ENCODE data around the gene TPBG. TPM values are rescaled to one million over a fixed set of nuclear protein-coding genes. Genes with fewer than 3 reads are reported as not detected.

TPBG gene
- total and polyA plus RNA-seq, 2 of the 4 experiments (the other 2 are of a cell fraction) = 19.7 to 71.7 TPM

GRCh38 chr6:82415820-82416219, 52.2 kb downstream of the TPBG start:
- ATAC-seq (ENCODE audit: low read depth) (no peak), DNase-seq (no peak)
- Histone ChIP-seq H3K23ac (ENCODE audit: low read depth, low read length) (no peak overlapping the region), H3K4ac (ENCODE audit: low read depth, low read length) (no peak overlapping the region), H2BK5ac (ENCODE audit: low read depth, low read length, poor library complexity, severe bottlenecking) (no peak overlapping the region), H3K27ac (ENCODE audit: insufficient read depth, low read length) (no peak overlapping the region), H2AK5ac (ENCODE audit: low read depth, low read length) (no peak overlapping the region), H3K14ac (replicated peaks; ENCODE audit: low read depth, low read length) (no peak overlapping the region), H3K36me3 (ENCODE audit: control insufficient read depth, insufficient read depth, low read length) (no peaks in the 10 kb centered on the region), H3K4me3 (ENCODE audit: insufficient read depth, low read depth, low read length) (no peak overlapping the region), H4K5ac (ENCODE audit: low read depth, low read length) (no peak overlapping the region), H3K9me3 (ENCODE audit: control insufficient read depth, insufficient read depth, low read length) (no peaks in the 10 kb centered on the region), H2AK9ac (replicated peaks; ENCODE audit: low read depth, low read length, poor library complexity) (no peak overlapping the region), H2BK15ac (ENCODE audit: low read depth, low read length) (no peak overlapping the region), H2BK20ac (ENCODE audit: low read depth, low read length) (no peak overlapping the region), H4K91ac (ENCODE audit: insufficient read depth, low read depth, low read length) (no peak overlapping the region), H3K4me1 (ENCODE audit: control insufficient read depth, insufficient read depth, low read length) (no peaks in the 10 kb centered on the region), H2AFZ (replicated peaks; ENCODE audit: low read length, poor library complexity) (no peak overlapping the region), H4K8ac (ENCODE audit: low read depth in 2 of 2, low read length in 2 of 2) (no peak overlapping the region), H3K9ac (ENCODE audit: low read depth, low read length) (no peak overlapping the region), H3K4me2 (ENCODE audit: low read depth, low read length) (no peak overlapping the region), H2BK120ac (ENCODE audit: low read depth, low read length) (no peak overlapping the region), H3K27me3 (ENCODE audit: control insufficient read depth, insufficient read depth, low read length) (no peaks in the 10 kb centered on the region), H4K20me1 (ENCODE audit: insufficient read depth, low read length) (no peaks in the 10 kb centered on the region), H3K18ac (ENCODE audit: low read depth, low read length) (no peak overlapping the region), H3K56ac (ENCODE audit: extremely low read depth, insufficient read depth, low read length) (no peak overlapping the region), H3K9me1 (ENCODE audit: insufficient read depth, low read length) (no peaks in the 10 kb centered on the region), H3K79me1 (ENCODE audit: low read depth in 1 of 2, low read length in 2 of 2) (no peaks in the 10 kb centered on the region)
- ChIA-PET CTCF (no interaction called here), POLR2A (ENCODE audit: unreplicated experiment) (no interaction called here)
- intact Hi-C loops (cut with micrococcal nuclease) (no loop called here), in situ Hi-C loops (cut with MboI; ENCODE audit: low sequenced_read_pairs) (no loop called here), dilution Hi-C loops (cut with HindIII; ENCODE audit: low sequenced_read_pairs, unreplicated experiment) (no loop called here)
- no peak for TF ChIP-seq MXI1 (IDR thresholded peaks at IDR 0.05; ENCODE audit: borderline replicate concordance, low read depth, low read length)
- BruUV-seq (replicated peaks) = no TSS peak
- no CpG with 5 or more reads among the region's 1 CpG for WGBS, 2 experiments (ENCODE audit: extremely low coverage in 2 of 2, insufficient read length in 1 of 2)
